ENCODE results near the gene ZNF417.
"Not testable (repeated sequence)": the region's sequence is repeated elsewhere in the genome, so short reads cannot be mapped to it uniquely, and the experiment has no call there.

The ZNF417 gene

DNA sequence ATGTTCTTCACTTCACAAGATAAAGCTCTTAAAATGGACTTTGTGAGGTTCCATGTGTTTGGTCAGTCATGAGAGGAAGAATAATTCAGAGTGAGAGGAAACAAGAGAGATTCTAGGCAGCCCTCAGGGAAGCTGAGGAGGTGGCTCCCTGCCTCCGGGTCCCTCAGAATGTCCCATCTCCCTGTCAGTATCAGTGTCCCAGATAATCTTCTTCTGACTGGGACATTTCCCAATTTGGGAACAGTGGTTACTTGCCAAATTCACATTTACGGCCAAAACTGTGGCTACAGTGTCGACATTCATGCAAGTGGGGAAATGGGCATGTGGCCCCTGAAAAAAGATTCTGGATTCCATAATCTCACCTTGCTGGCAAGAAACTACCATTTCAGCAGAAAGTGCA lies 9.0 kb downstream of the ZNF417 start:
- no peak overlapping the region for H3K27ac ChIP-seq
- H3K4me3 ChIP-seq = no peak overlapping the region
- TF ChIP-seq, protein P1, sequence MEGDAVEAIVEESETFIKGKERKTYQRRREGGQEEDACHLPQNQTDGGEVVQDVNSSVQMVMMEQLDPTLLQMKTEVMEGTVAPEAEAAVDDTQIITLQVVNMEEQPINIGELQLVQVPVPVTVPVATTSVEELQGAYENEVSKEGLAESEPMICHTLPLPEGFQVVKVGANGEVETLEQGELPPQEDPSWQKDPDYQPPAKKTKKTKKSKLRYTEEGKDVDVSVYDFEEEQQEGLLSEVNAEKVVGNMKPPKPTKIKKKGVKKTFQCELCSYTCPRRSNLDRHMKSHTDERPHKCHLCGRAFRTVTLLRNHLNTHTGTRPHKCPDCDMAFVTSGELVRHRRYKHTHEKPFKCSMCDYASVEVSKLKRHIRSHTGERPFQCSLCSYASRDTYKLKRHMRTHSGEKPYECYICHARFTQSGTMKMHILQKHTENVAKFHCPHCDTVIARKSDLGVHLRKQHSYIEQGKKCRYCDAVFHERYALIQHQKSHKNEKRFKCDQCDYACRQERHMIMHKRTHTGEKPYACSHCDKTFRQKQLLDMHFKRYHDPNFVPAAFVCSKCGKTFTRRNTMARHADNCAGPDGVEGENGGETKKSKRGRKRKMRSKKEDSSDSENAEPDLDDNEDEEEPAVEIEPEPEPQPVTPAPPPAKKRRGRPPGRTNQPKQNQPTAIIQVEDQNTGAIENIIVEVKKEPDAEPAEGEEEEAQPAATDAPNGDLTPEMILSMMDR (IDR thresholded peaks at IDR 0.05) = no peak
- DNase-seq (ENCODE audit: low spot score) = no peak

GRCh38 chr19:57905258-57905657 lies 11.1 kb downstream of the ZNF417 start:
- no peak for DNase-seq (ENCODE audit: low spot score)
- Histone ChIP-seq H3K27ac (no peak overlapping the region), H3K4me3 (no peak overlapping the region)
- TF ChIP-seq, protein P1 (IDR thresholded peaks at IDR 0.05) = no peak

DNA sequence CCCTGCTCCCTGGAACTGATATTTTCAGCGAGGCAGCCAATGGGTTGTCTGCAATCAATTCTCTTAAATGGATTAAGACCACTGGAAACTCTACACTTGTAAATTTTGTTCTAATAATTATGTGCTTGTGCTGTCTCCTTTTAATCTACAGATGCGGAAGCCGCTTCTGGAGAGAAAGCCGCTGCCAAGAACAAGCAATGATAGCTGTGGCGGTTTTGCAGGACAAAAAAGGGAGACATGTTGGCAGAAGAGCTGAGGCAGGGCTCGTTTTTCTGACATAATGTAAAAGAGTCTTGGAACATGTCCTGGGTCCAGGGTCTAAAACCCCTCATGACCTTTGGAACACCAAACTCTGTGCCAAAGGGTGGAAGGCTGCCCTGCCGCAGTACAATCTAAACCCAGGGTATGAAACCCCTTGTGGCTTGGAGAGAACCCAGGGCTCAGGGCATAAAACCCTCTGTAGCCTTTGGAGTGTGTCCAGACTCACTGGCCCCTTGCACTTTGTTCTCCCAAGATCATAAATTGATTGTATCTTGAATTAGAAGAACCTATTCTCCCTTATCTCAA lies 12.7 kb downstream of the ZNF417 start:
- H3K27ac ChIP-seq = no peak overlapping the region
- DNase-seq (ENCODE audit: low spot score) = no peak
- H3K4me3 ChIP-seq = no peak overlapping the region
- TF ChIP-seq, protein P1 (IDR thresholded peaks at IDR 0.05) = no peak

- Histone ChIP-seq H3K4me3 (no peak overlapping the region), H3K27ac (no peak overlapping the region)
- DNase-seq (ENCODE audit: low spot score) = no peak
- TF ChIP-seq, protein P1 (IDR thresholded peaks at IDR 0.05) = no peak
Observed at GRCh38 chr19:57900311-57900710, 16.1 kb downstream of the ZNF417 start.

DNA sequence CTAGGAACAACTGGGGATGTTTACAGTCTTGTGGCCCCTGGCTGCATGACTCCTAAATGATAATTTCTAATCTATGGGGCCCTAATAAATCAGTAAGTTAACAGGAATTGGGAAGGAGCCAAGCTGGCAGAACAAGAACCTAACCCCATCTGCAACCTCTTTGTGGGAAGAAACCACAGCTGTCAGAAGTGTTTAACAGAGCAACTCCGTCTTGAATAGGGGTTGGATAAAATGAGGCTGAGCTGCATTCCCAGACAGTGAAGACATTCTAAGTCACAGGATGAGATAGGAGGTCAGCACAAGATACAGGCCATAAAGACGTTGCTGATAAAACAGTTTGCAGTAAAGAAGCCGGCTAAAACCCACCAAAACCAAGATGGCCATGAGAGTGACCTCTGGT lies 25.7 kb downstream of the ZNF417 start:
- DNase-seq (ENCODE audit: low spot score); H3K27ac ChIP-seq; H3K4me3 ChIP-seq: not testable (repeated sequence)

GRCh38 chr19:57888560-57889231 lies 27.7 kb downstream of the ZNF417 start, which contains the start of gene ZNF814:
ZNF814 (minus strand) TSS chr19:57889037; CDS start chr19:57888802, 235 bp downstream.
- TF ChIP-seq, protein P1 (IDR thresholded peaks at IDR 0.05) = no peak
- H3K4me3 ChIP-seq = peak within 1 kb of the TSS; percentile 85
- peak; percentile 80 for DNase-seq (ENCODE audit: low spot score)
- H3K27ac ChIP-seq = peak within 1 kb of the TSS in 1 of 2 donors; percentile 77

DNA sequence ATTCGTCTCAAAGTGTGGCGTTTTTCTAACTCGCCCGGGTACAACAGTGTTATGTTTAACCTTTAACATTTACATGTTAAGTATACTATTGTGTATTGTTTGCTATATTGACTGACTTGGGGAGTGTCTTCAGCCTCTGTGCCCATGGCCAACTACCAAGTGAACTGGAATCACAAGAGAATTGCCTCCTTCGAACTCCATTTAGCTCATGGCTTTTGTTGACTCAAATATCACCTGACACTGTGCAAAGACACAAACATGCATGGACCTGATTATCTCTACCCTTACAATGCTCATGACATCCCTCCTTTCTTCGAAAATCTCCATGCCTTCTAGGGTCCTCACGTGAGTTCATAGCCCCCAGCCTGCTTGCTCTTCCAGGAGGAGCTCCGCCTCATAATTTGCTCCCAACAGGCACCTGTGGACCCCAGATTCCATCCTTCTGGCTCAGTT lies 28.3 kb downstream of the ZNF417 start:
- TF ChIP-seq, protein P1 (IDR thresholded peaks at IDR 0.05) = no peak
- no peak for DNase-seq (ENCODE audit: low spot score)

More for the DNA sequence above, 28.3 kb downstream of the ZNF417 start:
- Histone ChIP-seq H3K4me3 (peak overlapping the region; percentile 85), H3K27ac (peak overlapping the region in 1 of 2 donors; percentile 77)
